ENCODE data around the gene ARL4D.
A peak's percentile ranks its signal among the peaks of the same experiment; 100 is the strongest.

Gene ARL4D, protein sequence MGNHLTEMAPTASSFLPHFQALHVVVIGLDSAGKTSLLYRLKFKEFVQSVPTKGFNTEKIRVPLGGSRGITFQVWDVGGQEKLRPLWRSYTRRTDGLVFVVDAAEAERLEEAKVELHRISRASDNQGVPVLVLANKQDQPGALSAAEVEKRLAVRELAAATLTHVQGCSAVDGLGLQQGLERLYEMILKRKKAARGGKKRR
- total RNA-seq = 0.98 to 5.4 (median 1.7) reads per million in 9 experiments

DNA sequence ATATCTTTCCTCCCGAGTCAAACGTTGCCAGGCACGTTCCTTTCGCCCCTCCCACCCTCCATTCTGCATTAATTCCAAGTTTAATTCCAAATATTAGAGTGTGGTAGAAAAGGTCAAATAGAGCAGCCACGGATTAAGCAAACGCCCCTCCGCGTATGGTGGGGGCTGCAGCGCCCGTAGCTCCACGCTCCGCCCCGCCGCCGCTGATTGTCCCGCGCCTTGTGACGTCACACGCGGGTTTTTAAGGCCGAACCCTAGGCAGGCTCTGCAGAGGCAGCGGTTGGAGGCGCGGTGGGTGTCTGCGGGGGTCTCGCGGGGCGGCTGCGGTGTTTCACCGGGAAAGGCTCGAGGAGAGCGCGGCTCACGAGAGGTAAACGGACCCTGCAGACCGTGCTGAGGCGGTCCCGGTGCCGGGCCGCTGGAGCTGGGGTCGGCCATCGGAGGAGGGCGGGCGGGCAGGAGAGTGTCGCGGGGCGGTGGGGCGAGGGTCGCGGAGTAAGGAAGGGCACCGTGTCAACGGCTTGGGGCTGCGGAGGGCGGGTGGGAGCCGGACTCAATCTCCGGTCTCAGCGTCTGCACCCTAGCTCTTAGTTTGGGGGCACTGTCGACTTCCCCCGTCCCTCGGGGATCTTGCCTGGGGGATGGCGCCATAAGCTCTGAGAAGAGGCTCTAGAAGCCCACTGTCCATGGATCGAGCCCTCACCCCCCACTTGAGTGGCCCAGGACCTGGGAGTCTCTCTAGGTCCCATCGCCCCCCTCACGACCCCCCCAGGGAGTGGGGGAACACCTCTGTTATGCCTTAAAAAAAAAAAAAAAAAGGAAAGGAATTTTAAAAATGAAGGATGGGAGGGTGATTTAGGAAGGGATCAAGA is at the start of gene ARL4D:
ARL4D (plus strand) TSS at position 270 of the 872 bp plus-strand sequence. CDS start 740 bp downstream, outside the sequence.
- H3K27me3 Mint-ChIP-seq = no peaks in the 10 kb centered on the region
- peak within 1 kb of the TSS; percentile 94 to 96 for H3K4me3 Mint-ChIP-seq
- peak within 1 kb of the TSS; percentile 92 to 96 for H3K27ac Mint-ChIP-seq
- peaks cover 10% of the 10 kb centered on the region for H3K36me3 Mint-ChIP-seq (ENCODE audit: insufficient read depth)
- H3K9me3 Mint-ChIP-seq = no peaks in the 10 kb centered on the region
- DNase-seq (peak; percentile 77 to 79 (median 78)), ATAC-seq (replicated peaks) (peak; percentile 91)
- H3K4me1 Mint-ChIP-seq (ENCODE audit: low read depth in 2 of 2) = peaks cover 10 to 16% of the 10 kb centered on the region in 2 donors

DNA sequence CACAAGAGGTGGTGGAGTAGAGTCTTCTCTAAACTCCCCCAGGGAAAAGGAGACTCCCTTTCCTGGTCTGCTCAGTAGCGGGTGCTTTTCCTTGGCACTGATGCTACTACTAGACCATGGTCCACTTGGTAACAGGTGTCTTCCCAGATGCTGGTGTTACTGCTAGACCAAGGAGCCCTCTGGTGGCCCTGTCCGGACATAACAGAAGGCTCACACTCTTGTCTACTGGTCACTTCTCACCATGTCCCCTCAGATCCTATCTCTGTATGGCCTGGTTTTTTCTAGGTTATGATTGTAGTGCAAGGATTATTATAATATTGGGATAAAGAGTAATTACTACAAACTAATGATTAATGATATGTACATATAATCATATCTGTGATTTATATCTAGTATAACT is 49.7 kb upstream of the ARL4D start:
- Mint-ChIP-seq H3K36me3 (ENCODE audit: insufficient read depth) (peaks cover 9% of the 10 kb centered on the region), H3K27ac (no peak overlapping the region), H3K9me3 (peaks cover 2 to 12% of the 10 kb centered on the region in 2 donors), H3K4me3 (no peak overlapping the region), H3K27me3 (peaks cover 0 to 8% of the 10 kb centered on the region in 2 donors), H3K4me1 (ENCODE audit: low read depth in 2 of 2) (peaks cover 0 to 4% of the 10 kb centered on the region in 2 donors)
- ATAC-seq (replicated peaks) (no peak), DNase-seq (no peak)

DNA sequence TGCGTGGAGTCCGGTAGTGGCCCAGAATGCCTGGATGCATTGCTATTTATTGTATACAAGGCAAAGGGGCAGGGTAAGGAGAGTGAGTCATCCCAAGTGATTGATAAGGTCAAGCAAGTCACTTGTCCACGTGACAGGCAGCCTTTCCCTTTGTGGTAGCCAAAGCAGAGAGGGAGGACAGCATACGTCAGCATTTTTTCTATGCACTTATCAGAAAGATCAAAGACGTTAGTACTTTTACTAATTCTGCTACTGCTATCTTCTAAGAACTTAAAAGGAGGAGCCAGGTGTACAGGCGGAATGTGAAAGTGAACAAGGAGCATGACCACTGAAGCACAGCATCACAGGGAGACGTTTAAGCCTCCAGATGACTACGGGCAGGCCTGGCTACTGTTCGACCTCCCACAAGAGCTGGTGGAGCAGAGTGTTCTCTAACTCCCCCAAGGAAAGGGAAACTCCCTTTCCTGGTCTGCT is 47.9 kb upstream of the ARL4D start:
- peaks cover 9% of the 10 kb centered on the region for H3K36me3 Mint-ChIP-seq (ENCODE audit: insufficient read depth)
- DNase-seq = no peak
- no peak overlapping the region for H3K4me3 Mint-ChIP-seq
- H3K9me3 Mint-ChIP-seq = peaks cover 2 to 12% of the 10 kb centered on the region in 2 donors
- H3K27me3 Mint-ChIP-seq = no peaks in the 10 kb centered on the region
- H3K27ac Mint-ChIP-seq = no peak overlapping the region
- ATAC-seq (replicated peaks) = no peak
- peaks cover 0 to 2% of the 10 kb centered on the region in 2 donors for H3K4me1 Mint-ChIP-seq (ENCODE audit: low read depth in 2 of 2)

DNA sequence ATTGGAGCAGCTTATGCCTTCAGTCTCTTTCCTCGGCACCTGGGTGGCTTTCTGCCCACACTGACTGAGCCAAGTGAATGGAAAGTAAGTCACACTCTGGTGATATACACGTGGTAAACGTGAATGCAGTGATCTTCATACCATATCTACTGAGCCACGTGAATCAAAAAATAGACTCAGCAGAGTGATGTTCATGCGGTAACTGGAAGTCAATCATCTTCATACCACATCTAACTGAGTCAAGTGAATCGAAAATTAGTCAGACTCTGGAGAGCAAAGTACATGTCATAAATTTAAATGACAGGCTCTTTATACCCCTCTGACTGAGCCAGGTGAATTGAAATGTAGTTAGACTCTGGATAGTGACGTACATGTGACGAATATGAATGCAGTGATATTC is 47.1 kb upstream of the ARL4D start:
- H3K4me3 Mint-ChIP-seq = no peak overlapping the region
- H3K4me1 Mint-ChIP-seq (ENCODE audit: low read depth in 2 of 2) = peaks cover 2% of the 10 kb centered on the region in 2 donors
- DNase-seq (no peak), ATAC-seq (replicated peaks) (no peak)
- H3K36me3 Mint-ChIP-seq (ENCODE audit: insufficient read depth) = peaks cover 9% of the 10 kb centered on the region
- H3K27ac Mint-ChIP-seq = no peak overlapping the region
- peaks cover 2 to 12% of the 10 kb centered on the region in 2 donors for H3K9me3 Mint-ChIP-seq
- H3K27me3 Mint-ChIP-seq = no peaks in the 10 kb centered on the region

DNA sequence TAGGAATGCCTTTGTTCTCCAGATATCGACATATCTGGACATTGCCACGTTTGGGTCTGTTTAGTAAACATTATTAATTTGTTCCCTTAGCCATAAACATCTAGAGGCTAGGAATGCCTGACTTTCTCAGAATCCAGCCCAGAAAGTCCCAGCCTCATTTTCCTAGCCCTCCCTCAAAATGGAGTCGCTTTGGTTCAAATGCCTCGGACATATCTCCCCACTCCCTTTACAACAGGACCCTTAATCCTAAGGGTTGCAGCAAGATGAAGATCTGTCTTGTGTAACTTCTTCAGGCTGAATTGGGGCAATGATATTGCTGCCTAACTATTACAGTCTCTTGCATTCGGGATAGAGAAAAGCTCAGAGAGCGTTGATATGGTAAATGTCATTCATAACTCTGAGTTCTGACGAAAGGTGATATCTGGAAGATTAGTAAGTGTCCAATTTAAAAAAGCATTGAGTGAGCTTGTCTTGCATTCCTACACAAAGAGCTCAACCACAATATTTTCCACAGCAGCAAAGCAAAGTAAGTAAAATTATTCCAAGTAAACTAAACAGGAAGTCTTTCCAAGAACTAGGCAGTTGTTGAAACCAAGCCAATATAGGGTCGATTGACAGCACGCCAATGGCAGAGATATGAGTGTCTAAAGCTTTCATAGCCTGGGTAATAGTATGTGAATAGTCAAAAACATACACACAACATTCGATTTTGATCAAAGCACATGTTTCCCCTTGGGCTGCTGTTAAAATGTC is 46.0 kb upstream of the ARL4D start:
- DNase-seq = no peak
- H3K36me3 Mint-ChIP-seq (ENCODE audit: insufficient read depth) = no peaks in the 10 kb centered on the region
- H3K4me1 Mint-ChIP-seq (ENCODE audit: low read depth in 2 of 2) = peaks cover 6 to 7% of the 10 kb centered on the region in 2 donors
- no peak for ATAC-seq (replicated peaks)
- no peaks in the 10 kb centered on the region for H3K27me3 Mint-ChIP-seq
- H3K9me3 Mint-ChIP-seq = peaks cover 2 to 12% of the 10 kb centered on the region in 2 donors
- H3K27ac Mint-ChIP-seq = no peak overlapping the region
- H3K4me3 Mint-ChIP-seq = no peak overlapping the region

DNA sequence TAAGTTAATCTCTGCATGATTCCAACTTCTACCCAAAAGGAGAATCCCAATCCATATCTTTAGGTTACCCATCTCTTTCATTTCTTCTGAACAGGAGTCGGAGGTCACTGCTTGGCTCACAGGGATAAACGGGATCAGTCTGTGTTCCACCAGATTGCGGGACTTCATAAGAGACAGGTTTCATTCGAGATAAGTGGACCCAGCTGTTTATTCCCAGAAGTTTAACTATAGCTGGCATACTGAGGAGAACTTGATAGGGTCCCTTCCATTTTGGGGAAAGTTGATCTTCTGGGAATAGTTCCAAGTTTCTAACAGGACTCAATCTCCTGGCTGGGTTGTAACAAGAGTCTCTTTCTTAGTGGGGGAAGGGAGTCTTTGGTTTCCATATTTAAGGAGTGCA is 45.4 kb upstream of the ARL4D start:
- Mint-ChIP-seq H3K4me1 (ENCODE audit: low read depth in 2 of 2) (peaks cover 6 to 10% of the 10 kb centered on the region in 2 donors), H3K36me3 (ENCODE audit: insufficient read depth) (no peaks in the 10 kb centered on the region), H3K9me3 (peaks cover 2 to 12% of the 10 kb centered on the region in 2 donors), H3K4me3 (no peak overlapping the region), H3K27me3 (no peaks in the 10 kb centered on the region), H3K27ac (no peak overlapping the region)
- DNase-seq (no peak), ATAC-seq (replicated peaks) (no peak)

DNA sequence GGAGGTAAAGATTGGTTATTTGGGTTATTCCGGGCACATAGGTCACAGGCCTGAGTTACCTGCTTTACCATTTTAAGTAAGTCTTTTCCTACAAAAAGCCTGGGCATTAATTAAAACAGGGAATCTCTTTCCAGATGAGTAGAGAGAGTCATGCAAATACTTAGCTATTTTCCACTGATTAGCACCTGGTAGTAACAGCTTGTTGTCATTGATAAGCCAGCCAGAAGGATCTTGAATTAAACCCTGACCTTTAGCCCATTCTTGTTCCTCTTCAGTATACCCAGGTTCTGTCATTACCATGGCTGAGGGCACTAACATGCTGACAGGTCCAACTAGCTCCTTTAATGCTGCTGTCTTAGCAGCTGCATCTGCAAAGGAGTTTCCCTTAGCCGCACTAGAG is 44.4 kb upstream of the ARL4D start:
- no peak for DNase-seq
- H3K36me3 Mint-ChIP-seq (ENCODE audit: insufficient read depth) = peaks cover 6% of the 10 kb centered on the region
- no peak overlapping the region for H3K27ac Mint-ChIP-seq
- H3K4me3 Mint-ChIP-seq = no peak overlapping the region
- peaks cover 11 to 13% of the 10 kb centered on the region in 2 donors for H3K4me1 Mint-ChIP-seq (ENCODE audit: low read depth in 2 of 2)
- H3K27me3 Mint-ChIP-seq = no peaks in the 10 kb centered on the region
- peaks cover 2 to 10% of the 10 kb centered on the region in 2 donors for H3K9me3 Mint-ChIP-seq
- ATAC-seq (replicated peaks) = no peak

DNA sequence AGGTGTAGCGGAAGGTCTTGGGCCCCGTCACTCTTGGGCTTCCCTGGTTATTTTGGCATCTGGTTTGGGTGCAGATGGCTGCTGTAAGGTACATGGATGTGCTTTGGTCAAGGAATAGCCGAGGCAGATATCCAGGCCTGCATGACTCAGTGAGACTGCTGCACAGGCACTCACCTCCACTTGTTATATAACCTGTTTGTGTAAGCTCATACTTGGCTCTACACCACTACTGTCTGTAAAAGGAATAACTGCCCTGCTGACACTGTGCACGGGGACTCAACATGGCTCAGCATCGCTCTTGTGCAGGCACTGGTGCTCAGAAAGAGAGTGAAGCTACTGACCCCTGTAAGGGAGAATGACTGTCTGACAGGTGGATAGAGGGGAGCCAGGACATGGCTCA is 42.3 kb upstream of the ARL4D start:
- H3K4me3 Mint-ChIP-seq = no peak overlapping the region
- no peak overlapping the region for H3K27ac Mint-ChIP-seq
- DNase-seq (no peak), ATAC-seq (replicated peaks) (no peak)
- peaks cover 27% of the 10 kb centered on the region for H3K36me3 Mint-ChIP-seq (ENCODE audit: insufficient read depth)
- H3K9me3 Mint-ChIP-seq = peaks cover 0 to 2% of the 10 kb centered on the region in 2 donors
- peaks cover 5 to 6% of the 10 kb centered on the region in 2 donors for H3K27me3 Mint-ChIP-seq
- H3K4me1 Mint-ChIP-seq (ENCODE audit: low read depth in 2 of 2) = peaks cover 23 to 28% of the 10 kb centered on the region in 2 donors

DNA sequence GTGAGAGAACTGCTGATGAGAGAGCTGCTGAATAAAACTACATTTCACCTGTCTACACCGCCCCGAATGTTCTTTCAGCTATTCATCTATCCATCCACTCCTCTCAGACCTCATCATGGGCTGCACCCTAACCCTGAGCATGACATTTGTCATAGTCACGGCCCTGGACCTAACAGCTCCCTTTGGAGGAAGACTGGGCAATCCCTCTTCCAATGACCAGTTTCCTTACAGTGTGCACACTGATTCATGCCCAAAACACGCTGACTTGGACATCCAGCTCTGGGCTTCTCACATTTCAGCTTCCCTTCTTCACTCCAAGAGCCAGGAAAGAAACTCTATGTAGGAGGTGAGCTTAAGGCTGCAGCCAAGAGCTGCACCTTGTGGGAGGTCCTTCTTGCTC is 41.8 kb upstream of the ARL4D start:
- DNase-seq (no peak), ATAC-seq (replicated peaks) (no peak)
- Mint-ChIP-seq H3K4me1 (ENCODE audit: low read depth in 2 of 2) (peaks cover 26 to 32% of the 10 kb centered on the region in 2 donors), H3K4me3 (no peak overlapping the region), H3K27ac (no peak overlapping the region), H3K36me3 (ENCODE audit: insufficient read depth) (peaks cover 32% of the 10 kb centered on the region), H3K9me3 (peaks cover 0 to 2% of the 10 kb centered on the region in 2 donors), H3K27me3 (peaks cover 6 to 9% of the 10 kb centered on the region in 2 donors)

DNA sequence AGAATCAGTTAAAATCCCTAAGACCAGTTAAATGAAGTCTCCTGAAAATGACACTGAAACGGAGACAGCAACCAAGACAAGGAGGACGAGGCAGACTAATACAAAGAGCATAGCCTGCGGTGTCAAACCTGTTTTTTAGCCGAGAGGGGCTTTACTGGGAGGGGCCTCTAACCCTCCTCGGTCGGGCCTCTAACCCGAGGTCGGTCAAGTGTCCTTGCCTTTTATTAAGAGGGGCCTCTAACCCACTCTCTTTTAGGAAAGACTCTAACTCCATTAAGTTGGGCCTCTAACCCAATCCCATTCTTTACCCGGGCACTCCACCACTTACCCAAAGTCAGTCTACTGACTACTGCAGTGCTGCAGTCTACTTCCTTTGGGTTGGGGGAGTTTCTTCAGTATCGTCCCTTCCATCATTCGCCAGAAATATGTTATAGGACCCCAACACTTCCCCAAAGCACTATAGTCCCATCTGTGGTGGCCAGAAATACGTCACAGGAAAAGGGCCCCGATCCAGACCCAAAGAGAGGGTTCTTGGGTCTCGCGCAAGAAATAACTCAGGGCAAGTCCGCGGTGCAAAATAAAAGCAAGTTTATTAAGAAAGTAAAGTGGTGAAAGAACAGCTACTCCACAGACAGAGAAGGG is 39.2 kb upstream of the ARL4D start:
- DNase-seq = no peak

DNA sequence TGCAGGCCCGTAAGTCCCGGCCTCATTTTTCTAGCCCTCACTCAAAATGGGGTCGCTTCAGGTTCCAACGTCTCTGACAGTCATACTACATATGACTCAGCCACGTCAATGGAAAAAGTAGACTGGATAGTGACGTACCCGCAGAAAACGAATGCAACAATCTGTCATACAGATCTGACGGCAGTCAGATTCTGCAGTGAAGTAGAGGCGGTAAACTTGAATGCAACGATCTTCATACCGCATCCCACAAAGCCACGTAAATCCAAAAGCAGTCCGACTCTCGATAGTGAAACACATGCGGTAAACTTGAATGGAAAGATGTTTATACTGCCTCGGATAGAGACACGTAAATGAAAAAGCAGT is 38.4 kb upstream of the ARL4D start:
- peak; percentile 58 for ATAC-seq (replicated peaks)
- peak; percentile 73 to 77 (median 76) for DNase-seq
- peak overlapping the region; percentile 100 for H3K27ac Mint-ChIP-seq
- peaks cover 30 to 37% of the 10 kb centered on the region in 2 donors for H3K4me1 Mint-ChIP-seq (ENCODE audit: low read depth in 2 of 2)
- H3K27me3 Mint-ChIP-seq = peaks cover 6 to 9% of the 10 kb centered on the region in 2 donors
- H3K9me3 Mint-ChIP-seq = peaks cover 0 to 2% of the 10 kb centered on the region in 2 donors
- peak overlapping the region; percentile 81 to 84 for H3K4me3 Mint-ChIP-seq
- H3K36me3 Mint-ChIP-seq (ENCODE audit: insufficient read depth) = peaks cover 52% of the 10 kb centered on the region

More for the DNA sequence above, 39.2 kb upstream of the ARL4D start:
- no peak for ATAC-seq (replicated peaks)
- Mint-ChIP-seq H3K4me1 (ENCODE audit: low read depth in 2 of 2) (peaks cover 30 to 35% of the 10 kb centered on the region in 2 donors), H3K4me3 (peak overlapping the region; percentile 81 to 84), H3K9me3 (peaks cover 0 to 2% of the 10 kb centered on the region in 2 donors), H3K27ac (peak overlapping the region; percentile 100), H3K27me3 (peaks cover 6 to 9% of the 10 kb centered on the region in 2 donors), H3K36me3 (ENCODE audit: insufficient read depth) (peaks cover 52% of the 10 kb centered on the region)

DNA sequence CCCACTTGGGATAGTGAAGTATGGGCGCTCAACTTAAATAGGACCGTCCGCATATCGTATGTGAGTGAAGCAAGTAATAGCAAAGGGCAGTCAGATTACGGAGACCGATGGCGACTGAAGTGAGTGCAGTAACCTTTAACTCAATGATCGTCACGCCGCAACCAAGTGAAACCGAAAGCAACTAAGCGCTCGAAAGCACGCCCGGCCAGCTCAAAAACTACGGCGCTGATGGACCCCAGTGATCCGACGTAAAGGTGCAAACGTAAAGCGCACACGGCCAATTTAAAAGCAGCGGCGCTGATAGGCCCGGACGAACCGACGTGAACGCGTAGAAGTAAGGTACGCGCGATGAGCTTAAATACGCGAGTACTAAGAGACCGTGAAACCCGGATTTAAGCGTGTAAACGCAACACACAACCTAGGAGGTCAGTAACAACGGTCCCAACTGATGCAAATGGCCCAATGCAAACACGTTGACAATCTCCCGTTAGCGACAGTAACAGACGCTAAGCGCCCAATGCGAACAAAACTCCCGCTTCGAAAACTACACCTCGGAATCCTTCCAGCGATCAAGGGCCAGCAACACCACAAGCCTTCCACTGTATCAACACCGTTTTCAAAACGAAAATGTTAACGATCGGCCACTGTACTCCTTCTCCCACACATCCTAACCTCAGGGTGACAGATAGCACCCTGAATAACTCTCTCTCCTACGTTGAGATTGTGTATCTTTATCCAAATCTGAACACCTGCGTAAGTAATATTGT is 37.9 kb upstream of the ARL4D start:
- peaks cover 0 to 2% of the 10 kb centered on the region in 2 donors for H3K9me3 Mint-ChIP-seq
- H3K4me1 Mint-ChIP-seq (ENCODE audit: low read depth in 2 of 2) = peaks cover 30 to 39% of the 10 kb centered on the region in 2 donors
- H3K36me3 Mint-ChIP-seq (ENCODE audit: insufficient read depth) = peaks cover 52% of the 10 kb centered on the region
- H3K4me3 Mint-ChIP-seq = peak overlapping the region; percentile 81 to 84
- peak; percentile 77 for ATAC-seq (replicated peaks)
- peak; percentile 86 to 89 (median 89) for DNase-seq
- H3K27me3 Mint-ChIP-seq = peaks cover 6 to 9% of the 10 kb centered on the region in 2 donors
- peak overlapping the region; percentile 100 for H3K27ac Mint-ChIP-seq

Measured in effector memory CD8-positive, alpha-beta T cell (primary cell).